ENCODE measurements around the gene OTUD1. TPM values are rescaled to one million over a fixed set of nuclear protein-coding genes. Genes with fewer than 3 reads are reported as not detected.

OTUD1 gene
- total RNA-seq, 1 donor from 2014 or later: 6.3 TPM

GRCh38 chr10:23432639-23433038 is 6.2 kb upstream of the OTUD1 start:
- H4K20me1 ChIP-seq (ENCODE audit: insufficient read depth, low read length): no peaks in the 10 kb centered on the region
- no peak overlapping the region for H3K9ac ChIP-seq (ENCODE audit: low read length)
- H3K4me3 ChIP-seq (ENCODE audit: insufficient read depth, low read depth, low read length): no peak overlapping the region
- no peaks in the 10 kb centered on the region for H3K9me3 ChIP-seq (ENCODE audit: insufficient read depth, low read depth, low read length)
- no peaks in the 10 kb centered on the region for H3K4me1 ChIP-seq (ENCODE audit: insufficient read depth, low read length)
- DNase-seq (ENCODE audit: low read depth) (no peak), FAIRE-seq (no peak)
- TF ChIP-seq EZH2 (IDR thresholded peaks at IDR 0.05; ENCODE audit: insufficient read depth, low read length): no peak
- TF ChIP-seq, protein P1, sequence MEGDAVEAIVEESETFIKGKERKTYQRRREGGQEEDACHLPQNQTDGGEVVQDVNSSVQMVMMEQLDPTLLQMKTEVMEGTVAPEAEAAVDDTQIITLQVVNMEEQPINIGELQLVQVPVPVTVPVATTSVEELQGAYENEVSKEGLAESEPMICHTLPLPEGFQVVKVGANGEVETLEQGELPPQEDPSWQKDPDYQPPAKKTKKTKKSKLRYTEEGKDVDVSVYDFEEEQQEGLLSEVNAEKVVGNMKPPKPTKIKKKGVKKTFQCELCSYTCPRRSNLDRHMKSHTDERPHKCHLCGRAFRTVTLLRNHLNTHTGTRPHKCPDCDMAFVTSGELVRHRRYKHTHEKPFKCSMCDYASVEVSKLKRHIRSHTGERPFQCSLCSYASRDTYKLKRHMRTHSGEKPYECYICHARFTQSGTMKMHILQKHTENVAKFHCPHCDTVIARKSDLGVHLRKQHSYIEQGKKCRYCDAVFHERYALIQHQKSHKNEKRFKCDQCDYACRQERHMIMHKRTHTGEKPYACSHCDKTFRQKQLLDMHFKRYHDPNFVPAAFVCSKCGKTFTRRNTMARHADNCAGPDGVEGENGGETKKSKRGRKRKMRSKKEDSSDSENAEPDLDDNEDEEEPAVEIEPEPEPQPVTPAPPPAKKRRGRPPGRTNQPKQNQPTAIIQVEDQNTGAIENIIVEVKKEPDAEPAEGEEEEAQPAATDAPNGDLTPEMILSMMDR (IDR thresholded peaks at IDR 0.05; ENCODE audit: insufficient read depth, low read depth, low read length): no peak
- Mint-ChIP-seq H3K27me3 (ENCODE audit: low read depth, unreplicated experiment) (peaks cover 7% of the 10 kb centered on the region), H3K4me1 (ENCODE audit: low read depth, unreplicated experiment) (no peaks in the 10 kb centered on the region), H3K4me3 (ENCODE audit: unreplicated experiment) (no peak overlapping the region), H3K36me3 (ENCODE audit: low read depth, unreplicated experiment) (no peaks in the 10 kb centered on the region), H3K9me3 (ENCODE audit: unreplicated experiment) (peaks cover 4% of the 10 kb centered on the region), H3K27ac (ENCODE audit: unreplicated experiment) (no peak overlapping the region)
- H3K4me2 ChIP-seq (ENCODE audit: low read length): no peak overlapping the region
- no peaks in the 10 kb centered on the region for H3K36me3 ChIP-seq (ENCODE audit: insufficient read depth, low read length)
- no peaks in the 10 kb centered on the region for H3K79me2 ChIP-seq (ENCODE audit: insufficient read depth, low read length)
- H3K27me3 ChIP-seq (ENCODE audit: insufficient read depth, low read length): peaks cover 2% of the 10 kb centered on the region
- no peak overlapping the region for H3K27ac ChIP-seq (ENCODE audit: low read depth, low read length)
- H2AFZ ChIP-seq (ENCODE audit: low read depth, low read length): no peak overlapping the region

GRCh38 chr10:23433701-23434100 is 5.2 kb upstream of the OTUD1 start:
- Histone ChIP-seq H3K9ac (ENCODE audit: low read length) (no peak overlapping the region), H3K4me1 (ENCODE audit: insufficient read depth, low read length) (no peaks in the 10 kb centered on the region), H3K4me3 (ENCODE audit: insufficient read depth, low read depth, low read length) (no peak overlapping the region), H3K79me2 (ENCODE audit: insufficient read depth, low read length) (no peaks in the 10 kb centered on the region), H3K9me3 (ENCODE audit: insufficient read depth, low read depth, low read length) (no peaks in the 10 kb centered on the region), H3K27ac (ENCODE audit: low read depth, low read length) (no peak overlapping the region), H3K36me3 (ENCODE audit: insufficient read depth, low read length) (no peaks in the 10 kb centered on the region), H2AFZ (ENCODE audit: low read depth, low read length) (no peak overlapping the region), H3K27me3 (ENCODE audit: insufficient read depth, low read length) (peaks cover 2% of the 10 kb centered on the region), H4K20me1 (ENCODE audit: insufficient read depth, low read length) (no peaks in the 10 kb centered on the region), H3K4me2 (ENCODE audit: low read length) (no peak overlapping the region)
- FAIRE-seq (no peak), DNase-seq (ENCODE audit: low read depth) (no peak)
- H3K9me3 Mint-ChIP-seq (ENCODE audit: unreplicated experiment): peaks cover 4% of the 10 kb centered on the region
- no peak for TF ChIP-seq EZH2 (IDR thresholded peaks at IDR 0.05; ENCODE audit: insufficient read depth, low read length)
- TF ChIP-seq, protein P1 (IDR thresholded peaks at IDR 0.05; ENCODE audit: insufficient read depth, low read depth, low read length): no peak
- H3K36me3 Mint-ChIP-seq (ENCODE audit: low read depth, unreplicated experiment): no peaks in the 10 kb centered on the region
- H3K4me1 Mint-ChIP-seq (ENCODE audit: low read depth, unreplicated experiment): no peaks in the 10 kb centered on the region
- peaks cover 2% of the 10 kb centered on the region for H3K27me3 Mint-ChIP-seq (ENCODE audit: low read depth, unreplicated experiment)
- no peak overlapping the region for H3K4me3 Mint-ChIP-seq (ENCODE audit: unreplicated experiment)
- H3K27ac Mint-ChIP-seq (ENCODE audit: unreplicated experiment): no peak overlapping the region

GRCh38 chr10:23435378-23435777 is 3.5 kb upstream of the OTUD1 start:
- DNase-seq (ENCODE audit: low read depth) (no peak), FAIRE-seq (no peak)
- Histone ChIP-seq H3K27me3 (ENCODE audit: insufficient read depth, low read length) (peaks cover 2% of the 10 kb centered on the region), H3K4me1 (ENCODE audit: insufficient read depth, low read length) (peaks cover 3% of the 10 kb centered on the region), H3K27ac (ENCODE audit: low read depth, low read length) (no peak overlapping the region), H2AFZ (ENCODE audit: low read depth, low read length) (no peak overlapping the region), H3K79me2 (ENCODE audit: insufficient read depth, low read length) (peaks cover 4% of the 10 kb centered on the region), H3K9me3 (ENCODE audit: insufficient read depth, low read depth, low read length) (no peaks in the 10 kb centered on the region), H3K4me3 (ENCODE audit: insufficient read depth, low read depth, low read length) (no peak overlapping the region), H4K20me1 (ENCODE audit: insufficient read depth, low read length) (no peaks in the 10 kb centered on the region), H3K4me2 (ENCODE audit: low read length) (no peak overlapping the region), H3K36me3 (ENCODE audit: insufficient read depth, low read length) (no peaks in the 10 kb centered on the region), H3K9ac (ENCODE audit: low read length) (no peak overlapping the region)
- Mint-ChIP-seq H3K4me3 (ENCODE audit: unreplicated experiment) (no peak overlapping the region), H3K36me3 (ENCODE audit: low read depth, unreplicated experiment) (no peaks in the 10 kb centered on the region), H3K27me3 (ENCODE audit: low read depth, unreplicated experiment) (peaks cover 2% of the 10 kb centered on the region), H3K9me3 (ENCODE audit: unreplicated experiment) (peaks cover 4% of the 10 kb centered on the region), H3K4me1 (ENCODE audit: low read depth, unreplicated experiment) (peaks cover 1% of the 10 kb centered on the region), H3K27ac (ENCODE audit: unreplicated experiment) (no peak overlapping the region)
- TF ChIP-seq, protein P1 (IDR thresholded peaks at IDR 0.05; ENCODE audit: insufficient read depth, low read depth, low read length): no peak
- TF ChIP-seq EZH2 (IDR thresholded peaks at IDR 0.05; ENCODE audit: insufficient read depth, low read length): no peak
